Esophagus squamous epithelium (tissue), 5 donors: ENCODE data around the gene SLC38A9. TPM values are rescaled to one million over a fixed set of nuclear protein-coding genes. Genes with fewer than 3 reads are reported as not detected.

Experiments
- DNase-seq: peaks from one replicate; lab custom pipeline; 2025; lab: John Stamatoyannopoulos, UW
- H3K27ac ChIP-seq, 4 donors: fragments of 200-600 bp; sonication (generic); one replicate each; pipeline ENCODE4 v1.5.1; 2016 to 2019; ENCODE audit warnings: mild to moderate bottlenecking in 1 of 4
- H3K27me3 ChIP-seq, 4 donors: fragments of 200-600 bp; sonication (generic); 1 replicate in 3 of 4; 2 replicates in 1 of 4; pipeline versions ENCODE4 v1.5.1 to v1.6.0; 2017 to 2021; ENCODE audit warnings: antibody characterized with exemption in 1 of 4
- H3K36me3 ChIP-seq, 3 donors: fragments of 200-600 bp; sonication (generic); one replicate each; pipeline ENCODE4 v1.5.1; 2016 to 2019
- H3K4me1 ChIP-seq, 3 donors: fragments of 200-600 bp; sonication (generic); one replicate each; pipeline ENCODE4 v1.5.1; 2017 to 2019
- H3K4me3 ChIP-seq, 4 donors: fragments of 200-600 bp; sonication (generic); 1 replicate in 3 of 4; 2 replicates in 1 of 4; pipeline ENCODE4 v1.5.1; 2016 to 2019; ENCODE audit warnings: mild to moderate bottlenecking in 2 of 4, moderate library complexity in 1 of 4
- H3K9me3 ChIP-seq, 3 donors: fragments of 200-600 bp; sonication (generic); one replicate each; pipeline ENCODE4 v1.5.1; 2016 to 2019
- CTCF ChIP-seq, 6 experiments: fragments of 450-650 bp in 4 of 6; fragments of 200-600 bp in 2 of 6; sonication (generic) in 2 of 6; IDR thresholded peaks; one replicate each; pipeline ENCODE4 v1.5.1; 2016 to 2019; ENCODE audit warnings: antibody characterized with exemption in 6 of 6, mild to moderate bottlenecking in 4 of 6, moderate library complexity in 4 of 6
- POLR2A ChIP-seq, 4 donors: fragments of 450-650 bp; IDR thresholded peaks; one replicate each; pipeline ENCODE4 v1.6.1; 2017; ENCODE audit warnings: antibody characterized with exemption in 4 of 4, mild to moderate bottlenecking in 4 of 4, moderate library complexity in 3 of 4
- WGBS, 2 donors: methylation state at CpG; one replicate each; pipeline ENCODE4 v1.1.5; 2018; 5-methylcytosine and 5-hydroxymethylcytosine counted together
- intact Hi-C: fragments of 100-400 bp; cut with DNase I; formaldehyde crosslinking; loops from one replicate; pipeline ENCODE4 v1.15.0; 2022
- total RNA-seq, 4 donors: library from RNA; depleted of rRNA; stranded (reverse); fragments of >200 nt; gene quantifications; one replicate each; pipeline ENCODE4 v1.1.0, GENCODE V29; 2016
- donor health status: DM: yes; HTN: yes; CAD: no.

Gene SLC38A9
- total RNA-seq, 4 donors from 2014 or later: 16.0 to 29.8 (median 23.3) TPM

- Histone ChIP-seq H3K27me3 (no peaks in the 10 kb centered on the region), H3K9me3 (no peaks in the 10 kb centered on the region), H3K4me1 (peaks cover 0 to 45% (median 15%) of the 10 kb centered on the region in 3 donors), H3K36me3 (peaks cover 0 to 6% (median 0%) of the 10 kb centered on the region in 3 donors), H3K27ac (peak overlapping the region in 3 of 4 donors; percentile 38 to 49 (median 49)), H3K4me3 (no peak overlapping the region)
- intact Hi-C loops: no loop called here
- DNase-seq: no peak
- TF ChIP-seq CTCF (IDR thresholded peaks at IDR 0.05) (no peak), POLR2A (IDR thresholded peaks at IDR 0.05) (no peak)
These were observed 86.2 kb downstream of the SLC38A9 start for GRCh38 chr5:55625913-55626312.

- intact Hi-C loops: no loop called here
- Histone ChIP-seq H3K36me3 (peaks cover 0 to 6% (median 0%) of the 10 kb centered on the region in 3 donors), H3K27me3 (no peaks in the 10 kb centered on the region), H3K4me1 (peaks cover 0 to 48% (median 16%) of the 10 kb centered on the region in 3 donors), H3K9me3 (no peaks in the 10 kb centered on the region), H3K4me3 (no peak overlapping the region), H3K27ac (peak overlapping the region in 3 of 4 donors; percentile 38 to 49 (median 49))
- no peak for DNase-seq
- 73 to 85% methylated on average over 4 of the region's 4 CpGs for WGBS, 2 donors
- no peak for TF ChIP-seq CTCF (IDR thresholded peaks at IDR 0.05)
- no peak for TF ChIP-seq POLR2A (IDR thresholded peaks at IDR 0.05)
These were observed 86.6 kb downstream of the SLC38A9 start for GRCh38 chr5:55625589-55625909.

- peak overlapping the region in 3 of 4 donors; percentile 38 to 49 (median 49) for H3K27ac ChIP-seq
- intact Hi-C loops: no loop called here
These were observed 87.1 kb downstream of the SLC38A9 start for GRCh38 chr5:55624841-55625588.

GRCh38 chr5:55623789-55624188 lies 88.3 kb downstream of the SLC38A9 start:
- peaks cover 0 to 52% (median 19%) of the 10 kb centered on the region in 3 donors for H3K4me1 ChIP-seq
- 50 to 59% methylated on average over 1 of the region's 1 CpG for WGBS, 2 donors
- H3K27ac ChIP-seq: peak overlapping the region in 1 of 4 donors; percentile 0
- peaks cover 0 to 6% (median 0%) of the 10 kb centered on the region in 3 donors for H3K36me3 ChIP-seq
- intact Hi-C loops: no loop called here
- no peaks in the 10 kb centered on the region for H3K9me3 ChIP-seq
- no peak overlapping the region for H3K4me3 ChIP-seq
- TF ChIP-seq POLR2A (IDR thresholded peaks at IDR 0.05) (no peak), CTCF (IDR thresholded peaks at IDR 0.05) (no peak)
- no peaks in the 10 kb centered on the region for H3K27me3 ChIP-seq
- no peak for DNase-seq

More at GRCh38 chr5:55624841-55625588, 87.1 kb downstream of the SLC38A9 start:
- no peak overlapping the region for H3K4me3 ChIP-seq
- peaks cover 0 to 6% (median 0%) of the 10 kb centered on the region in 3 donors for H3K36me3 ChIP-seq
- H3K27me3 ChIP-seq: no peaks in the 10 kb centered on the region
- DNase-seq: no peak
- TF ChIP-seq POLR2A (IDR thresholded peaks at IDR 0.05) (no peak), CTCF (IDR thresholded peaks at IDR 0.05) (no peak)
- no peaks in the 10 kb centered on the region for H3K9me3 ChIP-seq
- 86 to 91% methylated on average over 8 of the region's 8 CpGs for WGBS, 2 donors
- H3K4me1 ChIP-seq: peaks cover 0 to 52% (median 19%) of the 10 kb centered on the region in 3 donors

- no peak overlapping the region for H3K4me3 ChIP-seq
- DNase-seq: no peak
- peaks cover 0 to 52% (median 19%) of the 10 kb centered on the region in 3 donors for H3K4me1 ChIP-seq
- no peaks in the 10 kb centered on the region for H3K9me3 ChIP-seq
- no peak for TF ChIP-seq CTCF (IDR thresholded peaks at IDR 0.05)
- TF ChIP-seq POLR2A (IDR thresholded peaks at IDR 0.05): no peak
- WGBS, 2 donors: 83 to 91% methylated on average over 2 of the region's 2 CpGs
- no peak overlapping the region for H3K27ac ChIP-seq
- intact Hi-C loops: no loop called here
- H3K36me3 ChIP-seq: peaks cover 0 to 6% (median 0%) of the 10 kb centered on the region in 3 donors
- H3K27me3 ChIP-seq: no peaks in the 10 kb centered on the region
These were observed 89.7 kb downstream of the SLC38A9 start for GRCh38 chr5:55622460-55622859.
